Hepatocyte (in vitro differentiated cells): ENCODE results near the gene BSN. TPM values are rescaled to one million over a fixed set of nuclear protein-coding genes. Genes with fewer than 3 reads are reported as not detected.
"Not testable (repeated sequence)": the region's sequence is repeated elsewhere in the genome, so short reads cannot be mapped to it uniquely, and the experiment has no call there.

Experiments used
- DNase-seq: peaks from one replicate; pipeline ENCODE4 v3.0.0-alpha.2; 2016; ENCODE audit warnings: low spot score
- H2AFZ ChIP-seq: fragments of 200-600 bp; sonication (generic); 2 replicates; pipeline ENCODE4 v1.6.0; 2016; ENCODE audit warnings: antibody characterized with exemption, mild to moderate bottlenecking
- H3K27ac ChIP-seq: fragments of 200-600 bp; sonication (generic); 2 replicates; pipeline ENCODE4 v1.5.1; 2016; ENCODE audit warnings: mild to moderate bottlenecking
- H3K27me3 ChIP-seq: fragments of 200-600 bp; sonication (generic); 2 replicates; pipeline ENCODE4 v1.6.1; 2016
- H3K36me3 ChIP-seq: fragments of 200-600 bp; sonication (generic); replicated peaks from 2 replicates; pipeline ENCODE4 v1.5.1; 2016; ENCODE audit warnings: low read depth; ENCODE audit not compliant: insufficient read depth
- H3K4me1 ChIP-seq: fragments of 200-600 bp; sonication (generic); 2 replicates; pipeline ENCODE4 v1.5.1; 2016; ENCODE audit warnings: mild to moderate bottlenecking, moderate library complexity; ENCODE audit not compliant: insufficient read depth
- H3K4me2 ChIP-seq: fragments of 200-600 bp; sonication (generic); 2 replicates; pipeline ENCODE4 v1.6.0; 2016
- H3K4me3 ChIP-seq: fragments of 200-600 bp; sonication (generic); 2 replicates; pipeline ENCODE4 v1.5.1; 2016; ENCODE audit warnings: mild to moderate bottlenecking
- H3K79me2 ChIP-seq: fragments of 200-600 bp; sonication (generic); 2 replicates; pipeline ENCODE4 v1.6.0; 2017; ENCODE audit warnings: mild to moderate bottlenecking
- H3K9me2 ChIP-seq: fragments of 200-600 bp; sonication (generic); replicated peaks from 2 replicates; pipeline ENCODE4 v1.6.0; 2017; ENCODE audit warnings: mild to moderate bottlenecking; ENCODE audit not compliant: insufficient read depth
- H3K9me3 ChIP-seq: fragments of 200-600 bp; sonication (generic); 2 replicates; pipeline ENCODE4 v1.5.1; 2016; ENCODE audit warnings: low read depth, mild to moderate bottlenecking
- H4K20me1 ChIP-seq: fragments of 200-600 bp; sonication (generic); 2 replicates; pipeline ENCODE4 v1.6.0; 2016; ENCODE audit warnings: mild to moderate bottlenecking; ENCODE audit not compliant: insufficient read depth, poor library complexity, severe bottlenecking
- CTCF ChIP-seq: fragments of 200-600 bp; sonication (generic); IDR thresholded peaks from 2 replicates; pipeline ENCODE4 v1.5.1; 2016; ENCODE audit warnings: antibody characterized with exemption, mild to moderate bottlenecking; ENCODE audit not compliant: poor library complexity
- EZH2phosphoT487 ChIP-seq: fragments of 200-600 bp; sonication (generic); IDR thresholded peaks from one replicate; pipeline ENCODE4 v1.6.1; 2018; ENCODE audit warnings: antibody characterized with exemption, mild to moderate bottlenecking, low read depth, moderate library complexity; ENCODE audit not compliant: unreplicated experiment, severe bottlenecking
- WGBS: methylation state at CpG from one replicate; pipeline ENCODE4 v1.1.6; 2016; ENCODE audit warnings: low lambda C conversion rate; ENCODE audit errors: missing lambda C conversion rate; 5-methylcytosine and 5-hydroxymethylcytosine counted together
- polyA plus RNA-seq: library from polyadenylated mRNA; unstranded; fragments of >200 nt; fragmentation: Nextera tagmentation; extraction: Ambion mirVana; gene quantifications from 2 replicates; pipeline ENCODE4 v1.2.1, GENCODE V29; 2016
- total RNA-seq: library from RNA; depleted of rRNA; stranded (reverse); fragments of >200 nt; gene quantifications from 2 replicates; pipeline ENCODE4 v1.2.3, GENCODE V29; 2014

The BSN gene
- total and polyA plus RNA-seq, 2 experiments from 2014 or later: 0.37 to 0.44 TPM

GRCh38 chr3:49686769-49687423 lies 132.6 kb downstream of the BSN start:
- H3K4me2 ChIP-seq: peak overlapping the region; percentile 75
- not testable (repeated sequence) for H4K20me1 ChIP-seq, H3K36me3 ChIP-seq, H3K4me1 ChIP-seq, H3K9me3 ChIP-seq, H3K9me2 ChIP-seq, H3K27me3 ChIP-seq
- peak; percentile 90 for DNase-seq
- WGBS: 11% methylated on average over 41 of the region's 44 CpGs
- peak overlapping the region; percentile 70 for H3K27ac ChIP-seq
- peaks cover 24% of the 10 kb centered on the region for H3K79me2 ChIP-seq
- H2AFZ ChIP-seq: peak overlapping the region; percentile 74
- H3K4me3 ChIP-seq: peak overlapping the region; percentile 6

GRCh38 chr3:49687424-49687795 lies 133.1 kb downstream of the BSN start:
- 98% methylated on average over 11 of the region's 12 CpGs for WGBS
- not testable (repeated sequence) for H3K4me1 ChIP-seq, H3K27me3 ChIP-seq, H3K4me3 ChIP-seq, DNase-seq, H2AFZ ChIP-seq, H3K9me2 ChIP-seq, H4K20me1 ChIP-seq, H3K9me3 ChIP-seq, H3K36me3 ChIP-seq
- Histone ChIP-seq H3K79me2 (peaks cover 28% of the 10 kb centered on the region), H3K4me2 (peak overlapping the region; percentile 75), H3K27ac (peak overlapping the region; percentile 70)

- H3K4me2 ChIP-seq: peak overlapping the region; percentile 93
- not testable (repeated sequence) for H4K20me1 ChIP-seq, H3K4me1 ChIP-seq, H3K9me3 ChIP-seq, H3K27me3 ChIP-seq, H3K9me2 ChIP-seq, H3K36me3 ChIP-seq
- peak overlapping the region; percentile 51 for H3K4me3 ChIP-seq
- peaks cover 37% of the 10 kb centered on the region for H3K79me2 ChIP-seq
- 70% methylated on average over 7 of the region's 7 CpGs for WGBS
- DNase-seq: peak; percentile 36
- peak overlapping the region; percentile 97 for H2AFZ ChIP-seq
- H3K27ac ChIP-seq: peak overlapping the region; percentile 95
Observed at GRCh38 chr3:49688338-49689045, 134.2 kb downstream of the BSN start.

- DNase-seq: peak; percentile 95
- TF ChIP-seq EZH2phosphoT487: no peak
- TF ChIP-seq CTCF: peak; percentile 18
- WGBS: 3% methylated on average over 57 of the region's 66 CpGs
- Histone ChIP-seq H3K27me3 (no peaks in the 10 kb centered on the region), H3K4me3 (peak within 1 kb of the TSS; percentile 95), H3K27ac (peak within 1 kb of the TSS; percentile 95), H3K4me2 (peak within 1 kb of the TSS; percentile 93), H3K9me2 (no peaks in the 10 kb centered on the region), H3K36me3 (no peaks in the 10 kb centered on the region), H3K9me3 (no peaks in the 10 kb centered on the region), H4K20me1 (no peaks in the 10 kb centered on the region), H2AFZ (peak within 1 kb of the TSS; percentile 97), H3K79me2 (peaks cover 43% of the 10 kb centered on the region), H3K4me1 (peaks cover 9% of the 10 kb centered on the region)
Observed at GRCh38 chr3:49689046-49689907, 135.0 kb downstream of the BSN start, which contains the start of the genes MST1 and RNF123. TSS of gene MST1 (minus strand) at chr3:49689474. CDS start at chr3:49688691, 783 bp downstream. TSS of gene RNF123 (plus strand) at chr3:49689557. CDS start at chr3:49691166, 1,609 bp downstream.

- not testable (repeated sequence) for DNase-seq
- 13% methylated on average over 16 of the region's 16 CpGs for WGBS
Observed at GRCh38 chr3:49689908-49690624, 135.8 kb downstream of the BSN start.

GRCh38 chr3:49690856-49691255 lies 136.6 kb downstream of the BSN start:
- H3K9me2 ChIP-seq, H3K4me3 ChIP-seq, DNase-seq, H3K4me1 ChIP-seq, H3K9me3 ChIP-seq, H3K27me3 ChIP-seq, H2AFZ ChIP-seq, H3K36me3 ChIP-seq, H4K20me1 ChIP-seq, H3K27ac ChIP-seq: not testable (repeated sequence)
- Histone ChIP-seq H3K79me2 (peaks cover 45% of the 10 kb centered on the region), H3K4me2 (peak overlapping the region; percentile 93)
- WGBS: 92% methylated on average over 3 of the region's 3 CpGs

More at GRCh38 chr3:49689908-49690624, 135.8 kb downstream of the BSN start:
- H3K9me2 ChIP-seq, H3K4me1 ChIP-seq, H3K36me3 ChIP-seq, H3K9me3 ChIP-seq, H3K27me3 ChIP-seq, H4K20me1 ChIP-seq: not testable (repeated sequence)
- H2AFZ ChIP-seq: peak overlapping the region; percentile 90
- peak overlapping the region; percentile 93 for H3K4me2 ChIP-seq
- H3K27ac ChIP-seq: peak overlapping the region; percentile 95
- peak overlapping the region; percentile 95 for H3K4me3 ChIP-seq
- peaks cover 45% of the 10 kb centered on the region for H3K79me2 ChIP-seq

GRCh38 chr3:49691481-49691880 lies 137.2 kb downstream of the BSN start:
- H3K27me3 ChIP-seq, DNase-seq, H3K9me3 ChIP-seq, H3K36me3 ChIP-seq, H2AFZ ChIP-seq, H4K20me1 ChIP-seq, H3K4me1 ChIP-seq, H3K9me2 ChIP-seq, H3K27ac ChIP-seq, H3K4me3 ChIP-seq: not testable (repeated sequence)
- Histone ChIP-seq H3K79me2 (peaks cover 45% of the 10 kb centered on the region), H3K4me2 (peak overlapping the region; percentile 93)
- 98% methylated on average over 3 of the region's 3 CpGs for WGBS
